Breast epithelium (tissue), 4 donors: ENCODE data around the gene FAM168A. TPM values are rescaled to one million over a fixed set of nuclear protein-coding genes. Genes with fewer than 3 reads are reported as not detected.

Experiments used
- DNase-seq, 2 donors: peaks; one replicate each; pipeline ENCODE4 v3.0.0-alpha.2; 2019; ENCODE audit warnings: low spot score in 2 of 2
- H3K27ac ChIP-seq, 2 donors: fragments of 200-600 bp; sonication (generic) in 1 of 2; one replicate each; pipeline ENCODE4 v1.5.1; 2016 to 2019; ENCODE audit warnings: mild to moderate bottlenecking in 1 of 2
- H3K27me3 ChIP-seq, 2 donors: fragments of 200-600 bp; sonication (generic) in 1 of 2; one replicate each; pipeline versions ENCODE4 v1.5.1 to v1.6.0; 2017 to 2019; ENCODE audit warnings: control low read depth in 1 of 2, mild to moderate bottlenecking in 1 of 2
- H3K36me3 ChIP-seq: fragments of 200-600 bp; one replicate; pipeline ENCODE4 v1.5.1; 2019
- H3K4me1 ChIP-seq, 2 donors: fragments of 200-600 bp; sonication (generic); one replicate each; pipeline ENCODE4 v1.5.1; 2016 to 2019; ENCODE audit warnings: control low read depth in 1 of 2
- H3K4me3 ChIP-seq, 3 donors: fragments of 200-600 bp; sonication (generic); 1 replicate in 2 of 3; 2 replicates in 1 of 3; pipeline ENCODE4 v1.5.1; 2016 to 2019; ENCODE audit warnings: mild to moderate bottlenecking in 3 of 3, moderate library complexity in 2 of 3
- H3K9me3 ChIP-seq, 2 donors: fragments of 200-600 bp; sonication (generic) in 1 of 2; one replicate each; pipeline ENCODE4 v1.5.1; 2016 to 2019; ENCODE audit warnings: control low read depth in 1 of 2
- CTCF ChIP-seq, 3 donors: fragments of 450-650 bp; IDR thresholded peaks; one replicate each; pipeline ENCODE4 v1.5.1; 2016 to 2017; ENCODE audit warnings: antibody characterized with exemption in 3 of 3, mild to moderate bottlenecking in 3 of 3, moderate library complexity in 3 of 3
- POLR2A ChIP-seq: fragments of 450-650 bp; IDR thresholded peaks from one replicate; pipeline ENCODE4 v1.6.1; 2016; ENCODE audit warnings: antibody characterized with exemption, mild to moderate bottlenecking, moderate library complexity
- POLR2AphosphoS5 ChIP-seq, 3 donors: sonication (generic); formaldehyde crosslinking; IDR thresholded peaks; one replicate each; pipeline ENCODE4 v1.6.1; 2017; ENCODE audit warnings: antibody characterized with exemption in 3 of 3
- intact Hi-C: fragments of 100-400 bp; cut with DNase I; formaldehyde crosslinking; loops from one replicate; pipeline ENCODE4 v1.15.1; 2023; ENCODE audit warnings: low total_unique reads
- total RNA-seq, 3 donors: library from RNA; depleted of rRNA; stranded (reverse); fragments of >200 nt; gene quantifications; one replicate each; pipeline ENCODE4 v1.1.0, GENCODE V29; 2016

FAM168A gene
- total RNA-seq, 3 donors from 2014 or later, result 26.5 to 41.9 (median 28.8) TPM

GRCh38 chr11:73496134-73496533 is 101.8 kb downstream of the FAM168A start:
- Histone ChIP-seq H3K36me3 (no peaks in the 10 kb centered on the region), H3K27me3 (no peaks in the 10 kb centered on the region), H3K4me3 (no peak overlapping the region), H3K9me3 (no peaks in the 10 kb centered on the region), H3K27ac (no peak overlapping the region), H3K4me1 (peaks cover 0 to 5% of the 10 kb centered on the region in 2 donors)
- no peak for DNase-seq
- intact Hi-C loops, result no loop called here
- TF ChIP-seq POLR2AphosphoS5 (IDR thresholded peaks at IDR 0.05), result no peak
- no peak for TF ChIP-seq POLR2A
- no peak for TF ChIP-seq CTCF (IDR thresholded peaks at IDR 0.05)

- DNase-seq, result no peak
- intact Hi-C loops, result no loop called here
- Histone ChIP-seq H3K4me1 (peaks cover 0 to 5% of the 10 kb centered on the region in 2 donors), H3K27me3 (no peaks in the 10 kb centered on the region), H3K4me3 (no peak overlapping the region), H3K27ac (no peak overlapping the region), H3K36me3 (no peaks in the 10 kb centered on the region), H3K9me3 (no peaks in the 10 kb centered on the region)
- TF ChIP-seq CTCF (IDR thresholded peaks at IDR 0.05) (no peak), POLR2AphosphoS5 (IDR thresholded peaks at IDR 0.05) (no peak), POLR2A (no peak)
These were observed 102.2 kb downstream of the FAM168A start for GRCh38 chr11:73495731-73496130.

- intact Hi-C loops, result no loop called here
- Histone ChIP-seq H3K9me3 (no peaks in the 10 kb centered on the region), H3K4me3 (no peak overlapping the region), H3K36me3 (no peaks in the 10 kb centered on the region), H3K4me1 (peaks cover 0 to 5% of the 10 kb centered on the region in 2 donors), H3K27ac (peak overlapping the region; percentile 35 to 85), H3K27me3 (no peaks in the 10 kb centered on the region)
- DNase-seq, result peak in 1 of 2 donors; percentile 79
- TF ChIP-seq POLR2A, result no peak
- TF ChIP-seq CTCF (IDR thresholded peaks at IDR 0.05), result no peak
- no peak for TF ChIP-seq POLR2AphosphoS5 (IDR thresholded peaks at IDR 0.05)
These were observed 103.8 kb downstream of the FAM168A start for GRCh38 chr11:73493956-73494598.

- H3K4me1 ChIP-seq, result no peaks in the 10 kb centered on the region
- intact Hi-C loops, result no loop called here
- H3K4me3 ChIP-seq, result no peak overlapping the region
- no peaks in the 10 kb centered on the region for H3K36me3 ChIP-seq
- no peak overlapping the region for H3K27ac ChIP-seq
- H3K9me3 ChIP-seq, result peaks cover 5 to 17% of the 10 kb centered on the region in 2 donors
- TF ChIP-seq POLR2A, result no peak
- TF ChIP-seq CTCF (IDR thresholded peaks at IDR 0.05), result no peak
- TF ChIP-seq POLR2AphosphoS5 (IDR thresholded peaks at IDR 0.05), result no peak
- H3K27me3 ChIP-seq, result no peaks in the 10 kb centered on the region
- DNase-seq, result no peak
These were observed 116.3 kb downstream of the FAM168A start for GRCh38 chr11:73481626-73482025.

- TF ChIP-seq CTCF (IDR thresholded peaks at IDR 0.05), result no peak
- TF ChIP-seq POLR2AphosphoS5 (IDR thresholded peaks at IDR 0.05), result no peak
- TF ChIP-seq POLR2A, result no peak
- peaks cover 5 to 18% of the 10 kb centered on the region in 2 donors for H3K9me3 ChIP-seq
- no peak overlapping the region for H3K27ac ChIP-seq
- no peaks in the 10 kb centered on the region for H3K36me3 ChIP-seq
- no peaks in the 10 kb centered on the region for H3K27me3 ChIP-seq
- no peak for DNase-seq
- H3K4me1 ChIP-seq, result no peaks in the 10 kb centered on the region
- intact Hi-C loops, result no loop called here
- H3K4me3 ChIP-seq, result no peak overlapping the region
These were observed 117.2 kb downstream of the FAM168A start for GRCh38 chr11:73480677-73481076.
